ENCODE data around the gene TOMM5.

DNA sequence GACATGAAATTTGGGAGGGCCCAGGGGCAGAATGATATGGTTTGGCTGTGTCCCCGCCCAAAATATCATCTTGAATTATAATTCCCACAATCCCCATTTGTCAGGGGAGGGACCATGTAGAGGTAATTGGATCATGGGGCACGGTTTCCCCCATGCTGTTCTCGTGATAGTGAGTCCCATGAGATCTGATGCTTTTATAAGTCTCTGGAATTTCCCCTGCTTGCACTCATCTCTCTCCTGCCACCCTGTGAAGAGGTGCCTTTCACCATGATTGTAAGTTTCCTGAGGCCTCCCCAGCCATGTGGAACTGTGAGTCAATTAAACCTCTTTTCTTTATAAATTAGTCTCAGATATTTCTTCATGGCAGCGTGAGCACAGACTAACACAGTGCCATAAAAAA is 27.5 kb downstream of the TOMM5 start:
- TF ChIP-seq, protein P1, sequence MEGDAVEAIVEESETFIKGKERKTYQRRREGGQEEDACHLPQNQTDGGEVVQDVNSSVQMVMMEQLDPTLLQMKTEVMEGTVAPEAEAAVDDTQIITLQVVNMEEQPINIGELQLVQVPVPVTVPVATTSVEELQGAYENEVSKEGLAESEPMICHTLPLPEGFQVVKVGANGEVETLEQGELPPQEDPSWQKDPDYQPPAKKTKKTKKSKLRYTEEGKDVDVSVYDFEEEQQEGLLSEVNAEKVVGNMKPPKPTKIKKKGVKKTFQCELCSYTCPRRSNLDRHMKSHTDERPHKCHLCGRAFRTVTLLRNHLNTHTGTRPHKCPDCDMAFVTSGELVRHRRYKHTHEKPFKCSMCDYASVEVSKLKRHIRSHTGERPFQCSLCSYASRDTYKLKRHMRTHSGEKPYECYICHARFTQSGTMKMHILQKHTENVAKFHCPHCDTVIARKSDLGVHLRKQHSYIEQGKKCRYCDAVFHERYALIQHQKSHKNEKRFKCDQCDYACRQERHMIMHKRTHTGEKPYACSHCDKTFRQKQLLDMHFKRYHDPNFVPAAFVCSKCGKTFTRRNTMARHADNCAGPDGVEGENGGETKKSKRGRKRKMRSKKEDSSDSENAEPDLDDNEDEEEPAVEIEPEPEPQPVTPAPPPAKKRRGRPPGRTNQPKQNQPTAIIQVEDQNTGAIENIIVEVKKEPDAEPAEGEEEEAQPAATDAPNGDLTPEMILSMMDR (IDR thresholded peaks at IDR 0.05; ENCODE audit: low read depth, low read length, poor library complexity, severe bottlenecking), result no peak
- TF ChIP-seq EZH2phosphoT487 (IDR thresholded peaks at IDR 0.05; ENCODE audit: borderline replicate concordance, low read length), result no peak
